NCI-H1694 treated with DMSO at 0.1 percent for 48 hours (cell line): ENCODE results near the gene ZNF440.
"Not testable (repeated sequence)": the region's sequence is repeated elsewhere in the genome, so short reads cannot be mapped to it uniquely, and the experiment has no call there.

Experiments
- DNase-seq: peaks from one replicate; lab custom pipeline; 2025; lab: John Stamatoyannopoulos, UW

Gene ZNF440

GRCh38 chr19:11828957-11829876 lies 15.1 kb downstream of the ZNF440 start:
- not testable (repeated sequence) for DNase-seq

- DNase-seq = no peak
These were observed 18.3 kb downstream of the ZNF440 start for GRCh38 chr19:11832253-11832912.

- DNase-seq = no peak
These were observed 19.5 kb downstream of the ZNF440 start for GRCh38 chr19:11833541-11833940.

- DNase-seq = not testable (repeated sequence)
These were observed 21.6 kb downstream of the ZNF440 start for GRCh38 chr19:11835626-11836066.

GRCh38 chr19:11843722-11844121 lies 29.6 kb downstream of the ZNF440 start:
- DNase-seq = no peak

DNA sequence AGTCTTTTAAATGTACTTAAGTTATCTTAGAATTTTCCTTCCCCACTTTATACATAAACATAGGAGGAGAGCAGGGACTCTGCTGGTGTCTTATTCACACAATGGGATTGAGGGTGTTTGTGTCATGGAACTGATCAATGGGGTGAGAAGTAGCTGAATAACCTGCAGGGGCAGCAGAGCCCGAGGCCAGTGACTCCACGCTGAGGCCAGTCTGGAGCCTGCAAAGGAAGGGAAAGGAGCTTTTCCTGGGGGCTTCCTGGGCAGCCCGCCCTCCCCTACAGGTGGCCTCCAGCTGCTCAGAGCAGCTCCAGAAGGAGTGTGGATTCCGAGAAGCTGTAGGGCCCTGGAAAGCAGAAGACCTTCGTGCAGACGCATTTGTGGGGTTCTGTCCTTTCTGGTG lies 33.5 kb downstream of the ZNF440 start:
- DNase-seq = not testable (repeated sequence)

DNA sequence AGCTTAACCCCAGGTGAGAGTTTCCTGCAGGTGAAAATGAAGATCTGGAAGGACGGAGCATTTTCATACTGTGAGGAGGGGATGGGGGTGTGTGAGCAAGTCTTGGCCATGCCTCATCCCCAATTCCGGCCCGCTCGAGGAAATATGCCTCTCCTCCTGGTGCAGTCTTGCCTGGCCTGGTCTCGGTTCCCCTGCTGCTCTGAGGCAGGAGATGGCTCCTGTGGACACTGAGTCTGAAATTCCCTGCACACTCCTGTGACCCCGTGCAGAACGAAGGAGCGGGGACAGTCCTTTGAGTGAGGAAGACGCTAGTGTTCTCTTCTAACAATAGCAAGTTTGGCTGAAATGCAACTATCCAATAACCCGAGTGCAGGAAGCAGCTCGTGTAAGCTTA lies 34.1 kb downstream of the ZNF440 start:
- no peak for DNase-seq

GRCh38 chr19:11848594-11849469 lies 34.8 kb downstream of the ZNF440 start, which contains the start of gene ZNF439:
Gene ZNF439 (plus strand): TSS chr19:11848726. CDS start chr19:11848868, 142 bp downstream.
- DNase-seq = no peak

DNA sequence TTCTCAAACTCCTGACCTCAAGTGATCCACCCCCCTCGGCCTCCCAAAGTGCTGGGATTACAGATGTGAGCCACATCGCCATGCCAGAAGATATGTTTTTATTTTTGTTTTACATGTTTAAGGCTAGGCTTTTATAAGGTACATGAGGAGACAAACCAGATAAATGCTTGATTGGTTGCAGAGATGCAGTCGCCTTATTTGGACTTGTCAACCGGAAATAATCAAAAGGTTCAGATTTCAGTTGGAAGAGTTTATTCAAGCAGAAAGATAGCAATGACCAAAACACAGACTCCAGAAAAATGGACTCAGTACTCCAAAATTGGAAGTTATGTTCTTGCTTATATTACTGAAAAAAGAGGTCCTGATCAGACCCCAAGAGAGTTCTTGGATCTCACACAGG lies 36.2 kb downstream of the ZNF440 start:
- DNase-seq = not testable (repeated sequence)

DNA sequence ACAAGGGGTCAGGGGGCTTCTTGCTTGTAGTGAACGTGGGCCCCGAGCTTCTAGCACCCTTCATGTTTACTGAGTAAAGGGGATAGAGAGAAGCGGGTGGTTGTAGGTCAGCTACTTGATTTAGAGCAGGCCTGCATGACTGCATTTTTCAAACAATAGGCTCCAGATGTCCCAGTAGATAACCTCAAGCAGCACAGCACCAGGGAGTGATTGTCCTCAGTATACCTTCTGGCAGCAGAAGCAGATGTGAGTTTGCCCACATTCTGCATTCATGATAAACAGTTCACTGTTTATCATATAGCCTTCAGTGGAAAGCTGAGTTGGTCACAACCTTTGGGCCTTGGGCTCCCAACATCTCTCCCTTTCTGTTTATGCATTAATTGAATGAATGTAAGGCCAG lies 39.3 kb downstream of the ZNF440 start:
- DNase-seq = no peak

DNA sequence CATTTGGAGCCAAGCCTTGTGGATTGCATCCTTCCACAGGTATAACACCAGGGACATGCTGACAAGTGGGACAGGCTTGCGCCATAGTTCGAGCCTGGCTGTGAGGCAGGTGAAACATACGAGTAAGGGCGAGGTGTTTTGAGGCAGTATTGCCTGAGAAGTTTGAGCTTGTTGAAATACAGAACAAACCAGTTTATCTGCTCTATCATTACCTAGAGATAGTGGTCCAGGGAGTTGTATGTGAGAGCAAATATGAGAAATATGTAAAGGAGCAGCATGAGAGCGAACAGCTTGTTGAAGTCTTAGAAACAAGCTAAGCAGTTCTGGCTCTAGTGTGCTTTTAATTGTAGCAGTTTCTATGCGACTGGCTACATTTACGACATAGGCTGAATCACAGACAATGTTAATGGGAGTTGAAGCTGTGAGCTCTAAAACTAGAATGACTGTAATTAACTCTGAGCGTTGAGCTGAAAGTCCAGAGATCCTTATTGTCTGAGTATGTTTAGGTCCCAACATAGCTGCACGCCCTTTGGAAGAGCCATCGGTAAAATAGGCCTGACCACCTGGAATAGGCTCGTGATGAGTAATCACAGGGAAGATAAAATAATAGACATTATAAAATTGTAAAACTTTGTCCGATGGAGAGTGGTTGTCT lies 42.6 kb downstream of the ZNF440 start:
- DNase-seq = no peak

- no peak for DNase-seq
These were observed 46.6 kb downstream of the ZNF440 start for GRCh38 chr19:11860721-11861120.

DNA sequence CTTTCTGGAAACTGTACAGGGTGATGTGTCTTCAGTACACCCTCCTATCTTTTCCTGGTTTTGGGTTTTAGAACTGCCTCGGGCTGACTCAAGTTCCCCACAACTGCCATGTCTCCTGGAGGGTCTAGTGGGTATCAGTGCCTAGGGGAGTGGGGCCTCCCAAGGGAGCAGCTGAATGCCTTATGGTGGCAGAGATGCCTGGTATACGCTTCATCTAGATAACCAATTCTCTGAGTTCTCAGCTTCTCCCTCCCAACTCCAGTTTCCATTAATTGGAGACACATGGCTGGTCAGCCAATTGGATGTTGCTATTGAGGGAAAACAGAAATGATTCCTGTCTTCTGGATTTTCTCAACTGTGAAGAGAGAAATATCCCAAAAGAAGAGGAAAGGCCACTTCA lies 47.2 kb downstream of the ZNF440 start:
- no peak for DNase-seq

DNA sequence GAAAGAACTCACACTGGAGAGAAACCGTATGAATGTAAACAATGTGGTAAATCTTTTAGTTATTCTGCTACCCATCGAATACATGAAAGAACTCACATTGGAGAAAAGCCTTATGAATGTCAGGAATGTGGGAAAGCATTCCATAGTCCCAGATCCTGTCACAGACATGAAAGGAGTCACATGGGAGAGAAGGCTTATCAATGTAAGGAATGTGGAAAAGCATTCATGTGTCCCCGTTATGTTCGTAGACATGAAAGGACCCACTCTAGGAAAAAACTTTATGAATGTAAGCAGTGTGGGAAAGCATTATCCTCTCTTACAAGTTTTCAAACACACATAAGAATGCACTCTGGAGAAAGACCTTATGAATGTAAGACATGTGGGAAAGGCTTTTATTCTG lies 53.7 kb downstream of the ZNF440 start:
- DNase-seq = not testable (repeated sequence)

- DNase-seq = no peak
These were observed 54.1 kb downstream of the ZNF440 start for GRCh38 chr19:11868188-11868587.

- no peak for DNase-seq
These were observed 58.6 kb downstream of the ZNF440 start for GRCh38 chr19:11872624-11873023.

DNA sequence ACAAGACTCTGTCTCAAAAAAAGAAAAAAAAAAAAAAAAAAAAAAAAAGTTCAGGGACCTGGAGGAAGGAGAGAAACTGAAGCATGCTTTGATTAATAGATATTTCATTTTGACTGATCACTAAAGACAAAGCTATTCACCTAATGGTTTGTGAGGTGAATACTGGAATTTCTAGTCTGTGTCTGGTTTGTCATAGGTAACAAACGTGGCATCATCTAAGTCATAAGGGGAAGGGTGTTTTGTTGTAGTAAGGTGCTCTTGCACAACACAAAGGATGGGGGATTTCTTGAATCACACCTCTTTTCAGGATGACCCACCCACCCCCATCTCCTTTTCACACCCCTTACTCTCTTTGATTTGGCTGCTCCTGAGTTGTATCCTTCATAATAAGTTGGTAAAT lies 59.7 kb downstream of the ZNF440 start:
- DNase-seq = no peak

GRCh38 chr19:11879687-11880266 lies 65.7 kb downstream of the ZNF440 start:
- DNase-seq = not testable (repeated sequence)

GRCh38 chr19:11880598-11880997 lies 66.5 kb downstream of the ZNF440 start:
- DNase-seq = no peak

- DNase-seq = no peak
These were observed 67.2 kb downstream of the ZNF440 start for GRCh38 chr19:11881151-11881800.

DNA sequence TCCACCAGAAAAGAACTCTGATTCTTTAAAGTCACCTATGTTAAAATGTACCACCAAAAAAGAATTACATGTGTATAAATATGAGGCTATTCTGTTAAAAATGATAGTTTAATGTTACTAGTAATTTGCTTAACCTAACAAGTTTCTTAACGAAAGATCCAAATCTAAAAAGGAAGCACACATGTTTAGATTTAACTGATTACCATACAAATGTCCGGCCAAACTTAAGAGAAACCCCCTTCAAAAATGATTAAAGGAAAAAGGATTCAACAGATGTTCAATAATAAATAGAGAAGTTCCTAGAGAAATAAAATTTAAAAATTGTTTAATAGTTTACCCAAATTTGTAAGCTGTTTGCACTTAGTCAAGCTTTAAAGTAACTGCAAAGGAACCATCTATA lies 68.5 kb downstream of the ZNF440 start:
- no peak for DNase-seq
